CD1c-positive myeloid dendritic cell (primary cell): ENCODE measurements around the gene RAB3GAP2.
"Not testable (repeated sequence)": the region's sequence is repeated elsewhere in the genome, so short reads cannot be mapped to it uniquely, and the experiment has no call there.

Experiments used
- DNase-seq: peaks from one replicate; pipeline ENCODE4 v3.0.0-alpha.2; 2016; ENCODE audit errors: extremely low spot score

The RAB3GAP2 gene

GRCh38 chr1:220198186-220199005 is 73.9 kb downstream of the RAB3GAP2 start:
- no peak for DNase-seq

DNA sequence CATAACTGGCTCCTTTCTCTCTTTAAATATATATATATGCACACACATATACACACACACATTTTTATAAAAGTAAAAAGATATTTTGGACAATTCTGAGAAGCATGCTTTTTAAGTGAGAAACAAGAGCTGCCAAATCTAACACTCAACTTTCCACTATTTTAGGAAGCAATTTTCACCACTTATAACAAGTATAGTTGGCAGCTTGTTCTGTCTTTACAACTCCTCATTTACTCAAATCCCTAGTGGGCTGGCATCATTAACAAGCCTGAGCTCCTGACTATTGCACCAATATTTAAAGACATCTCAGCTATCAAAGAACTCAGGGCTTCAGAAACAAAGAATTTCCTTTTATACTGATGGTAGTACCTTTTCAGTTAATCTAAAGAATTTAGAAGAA is 76.6 kb downstream of the RAB3GAP2 start:
- no peak for DNase-seq

GRCh38 chr1:220189750-220190347 is 82.4 kb downstream of the RAB3GAP2 start:
- DNase-seq: peak; percentile 16

DNA sequence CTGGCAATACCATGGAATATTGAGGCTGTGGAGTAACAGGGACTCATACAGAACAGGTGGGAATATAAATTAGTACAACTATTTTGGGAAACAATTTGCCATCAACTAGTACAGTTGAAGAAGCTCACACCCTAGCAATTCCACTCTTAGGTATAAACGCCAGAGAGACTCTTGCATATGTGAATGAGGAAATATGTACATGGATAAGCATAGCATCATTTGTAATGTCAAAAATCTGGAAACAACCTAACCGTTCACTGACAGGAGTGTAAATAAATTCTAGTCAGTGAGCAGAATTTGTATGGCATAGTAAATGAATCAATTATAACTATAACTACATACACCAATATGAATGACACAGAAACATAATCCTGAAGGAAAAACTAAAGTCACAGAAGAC is 83.7 kb downstream of the RAB3GAP2 start:
- no peak for DNase-seq

DNA sequence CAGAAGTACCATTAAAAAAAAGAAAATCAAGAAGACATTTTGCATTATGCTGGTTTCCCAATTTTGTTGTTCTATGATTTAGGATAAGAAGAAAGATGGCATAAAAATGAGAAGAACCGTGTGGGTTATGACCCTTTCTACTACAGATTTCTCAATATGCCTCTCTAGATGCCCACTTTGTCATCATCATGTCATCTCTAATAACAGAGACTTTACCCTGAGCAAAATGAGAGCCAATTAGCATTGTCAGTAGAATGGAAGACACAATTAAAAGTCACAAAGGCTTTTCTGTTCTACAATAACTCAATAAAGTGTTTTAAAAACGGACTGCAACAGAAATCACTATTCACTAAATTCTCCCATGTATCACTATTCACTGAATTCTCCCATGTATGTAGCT is 85.5 kb downstream of the RAB3GAP2 start:
- no peak for DNase-seq

GRCh38 chr1:220184506-220184905 is 87.7 kb downstream of the RAB3GAP2 start:
- no peak for DNase-seq

GRCh38 chr1:220182656-220183055 is 89.6 kb downstream of the RAB3GAP2 start:
- no peak for DNase-seq

- DNase-seq: no peak
Measured at GRCh38 chr1:220182111-220182510, 90.1 kb downstream of the RAB3GAP2 start.

GRCh38 chr1:220176540-220176939 is 95.7 kb downstream of the RAB3GAP2 start:
- no peak for DNase-seq

DNA sequence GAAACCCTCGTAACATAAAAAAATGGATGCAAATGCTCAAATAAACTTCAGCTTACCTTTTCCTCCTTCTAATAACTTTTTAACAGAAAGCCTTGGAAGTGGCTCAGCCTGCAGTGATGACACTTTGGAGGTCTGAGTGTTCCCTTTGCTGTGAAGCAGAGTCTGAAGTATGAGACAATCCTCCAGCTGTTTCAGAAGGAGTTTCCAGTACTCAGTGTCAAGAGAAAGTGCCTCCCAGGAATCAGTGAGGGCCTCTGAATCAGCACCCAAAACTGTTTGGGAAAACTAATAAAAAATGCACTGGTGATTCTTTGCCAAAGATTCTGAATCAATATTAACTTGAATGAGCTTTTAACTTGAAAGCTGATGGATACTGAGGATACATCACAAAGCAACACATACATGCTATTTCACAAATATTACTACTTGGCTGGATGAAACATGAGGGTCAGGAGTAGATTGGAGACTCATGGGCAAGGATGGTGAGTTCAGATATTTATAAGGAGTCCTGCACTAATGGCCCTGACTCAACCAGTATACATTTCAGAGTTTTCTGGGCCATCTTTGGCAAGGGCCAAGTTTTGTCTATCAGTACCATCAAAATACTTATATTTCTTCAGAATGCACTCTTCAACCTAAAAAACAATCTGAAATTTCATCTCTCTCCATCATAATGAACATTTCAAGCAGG is 101.3 kb downstream of the RAB3GAP2 start:
- DNase-seq: no peak

DNA sequence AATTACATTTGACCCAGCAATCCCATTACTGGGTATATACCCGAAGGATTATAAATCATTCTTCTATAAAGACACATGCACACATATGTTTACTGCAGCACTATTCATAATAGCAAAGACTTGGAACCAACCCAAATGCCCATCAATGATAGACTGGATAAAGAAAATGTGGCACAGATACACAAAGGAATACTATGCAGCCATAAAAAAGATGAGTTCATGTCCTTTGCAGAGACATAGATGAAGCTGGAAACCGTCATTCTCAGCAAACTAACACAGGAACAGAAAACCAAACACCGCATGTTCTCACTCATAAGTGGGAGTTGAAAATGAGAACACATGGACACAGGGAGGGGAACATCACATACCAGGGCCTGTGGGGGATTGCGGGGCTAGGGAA is 102.4 kb downstream of the RAB3GAP2 start:
- DNase-seq: not testable (repeated sequence)

DNA sequence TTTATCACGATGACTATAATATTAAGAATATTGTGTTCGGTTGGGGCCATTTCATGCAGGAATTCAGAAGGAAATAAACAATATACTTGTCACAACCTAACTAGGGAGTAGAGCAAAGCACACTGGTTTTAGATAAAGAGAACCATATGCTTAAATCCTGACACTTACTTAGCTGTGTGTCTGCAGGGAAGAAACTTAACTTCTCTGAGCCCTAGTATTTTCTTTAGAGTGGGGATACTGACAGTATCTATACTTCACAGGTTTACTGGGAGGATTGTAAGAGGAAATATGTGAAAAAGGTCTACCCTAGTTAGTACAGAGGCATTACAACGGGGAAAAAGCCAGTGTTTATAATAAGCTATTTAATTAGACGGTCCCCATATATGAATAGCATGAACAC is 105.4 kb downstream of the RAB3GAP2 start:
- no peak for DNase-seq

- no peak for DNase-seq
Measured at GRCh38 chr1:220164517-220164916, 107.7 kb downstream of the RAB3GAP2 start.

GRCh38 chr1:220164116-220164515 is 108.1 kb downstream of the RAB3GAP2 start:
- DNase-seq: no peak

- no peak for DNase-seq
Measured at GRCh38 chr1:220160027-220160426, 112.2 kb downstream of the RAB3GAP2 start.

DNA sequence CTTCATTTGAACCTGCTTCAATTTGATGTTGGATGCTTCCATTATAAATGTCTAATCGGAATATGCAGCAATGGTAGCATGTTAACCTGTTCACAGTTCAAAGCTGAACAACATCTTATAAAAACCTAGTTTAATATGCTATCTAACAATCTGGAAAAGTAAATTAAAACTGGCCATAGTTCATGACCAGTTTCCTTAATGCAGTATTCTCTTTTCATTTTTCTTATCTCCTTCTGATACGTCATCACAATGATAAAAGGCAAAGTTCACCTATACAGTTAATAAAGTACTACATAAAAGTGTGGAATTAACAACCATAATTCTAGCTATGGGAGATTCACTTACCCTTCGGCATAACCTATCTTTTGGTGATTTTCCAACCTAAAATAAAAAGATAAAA is 113.2 kb downstream of the RAB3GAP2 start:
- DNase-seq: no peak

- not testable (repeated sequence) for DNase-seq
Measured at GRCh38 chr1:220158530-220158929, 113.7 kb downstream of the RAB3GAP2 start.

DNA sequence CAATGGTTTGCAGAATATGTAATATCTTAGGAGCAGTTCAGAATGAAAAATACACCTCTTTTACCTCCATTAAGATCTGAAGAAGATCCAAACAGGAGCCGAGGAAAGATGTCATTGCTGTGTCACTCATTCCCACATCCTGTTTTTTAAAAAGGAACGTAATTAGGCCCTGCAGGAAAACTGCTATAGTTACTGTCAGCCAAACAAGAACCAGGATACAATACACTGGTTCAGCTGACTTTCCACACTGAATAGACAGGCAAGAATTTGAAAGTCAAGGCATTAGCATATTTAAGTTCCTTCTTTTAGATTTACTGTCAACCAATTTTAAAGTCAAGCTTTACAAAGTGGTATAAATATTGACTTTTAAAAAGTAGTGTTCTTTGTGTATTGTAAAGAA is 114.5 kb downstream of the RAB3GAP2 start:
- DNase-seq: peak; percentile 10

- no peak for DNase-seq
Measured at GRCh38 chr1:220156620-220157146, 115.6 kb downstream of the RAB3GAP2 start.

DNA sequence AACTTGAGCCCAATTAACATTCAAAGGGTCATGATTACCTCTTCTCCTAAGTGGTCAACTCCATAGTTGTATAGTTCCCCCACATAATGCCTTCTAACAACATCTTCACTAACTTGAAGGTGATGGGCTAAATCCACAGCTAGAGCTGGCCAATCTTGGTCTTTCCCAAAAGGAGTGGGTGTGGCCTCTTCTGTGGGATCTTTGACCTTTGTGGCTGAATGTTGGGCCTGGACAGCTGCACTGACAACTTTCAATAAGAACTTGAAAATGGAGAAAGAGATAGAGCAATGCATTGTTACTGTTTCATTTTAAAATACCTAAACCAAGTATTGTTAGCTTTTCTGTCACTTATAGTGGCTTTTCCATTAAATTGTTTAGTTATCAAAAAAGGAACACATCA is 119.1 kb downstream of the RAB3GAP2 start:
- no peak for DNase-seq

DNA sequence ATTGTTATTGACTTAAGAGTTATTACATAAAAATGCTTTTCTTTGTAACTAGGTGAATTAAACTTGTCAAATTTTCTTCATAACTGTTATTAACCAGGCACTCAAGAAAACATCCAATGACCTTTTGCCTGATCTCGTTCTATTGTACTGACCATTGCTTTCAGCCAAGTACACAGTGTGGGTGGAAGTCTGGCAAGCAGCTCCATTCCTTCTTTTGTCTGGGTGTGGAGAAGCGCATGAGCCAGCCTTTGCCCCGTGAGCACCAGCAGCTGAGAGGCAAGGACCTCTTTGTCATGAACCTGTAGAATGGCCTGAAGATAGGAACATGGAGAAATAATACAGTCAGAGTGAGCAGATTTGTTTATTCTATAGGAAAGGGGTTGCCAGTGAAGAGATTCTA is 120.8 kb downstream of the RAB3GAP2 start:
- DNase-seq: no peak

DNA sequence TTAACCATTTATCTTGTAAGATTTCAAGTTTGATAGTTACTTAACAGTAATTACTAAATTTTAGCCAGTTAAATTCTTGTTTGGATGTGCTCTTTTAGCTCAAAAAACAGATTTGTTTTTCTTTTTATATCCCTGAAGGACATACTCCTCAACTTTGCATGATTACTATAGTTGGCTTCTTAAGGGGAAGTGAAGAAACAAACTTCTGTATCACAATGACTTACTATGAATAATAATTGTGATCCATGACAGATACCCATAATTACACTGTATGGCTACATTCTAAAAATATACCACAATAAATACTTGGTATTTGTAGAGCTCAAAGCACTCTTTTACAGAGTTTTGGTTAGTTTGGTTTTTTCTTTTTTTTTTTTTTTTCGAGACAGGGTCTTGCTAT is 122.5 kb downstream of the RAB3GAP2 start:
- no peak for DNase-seq

DNA sequence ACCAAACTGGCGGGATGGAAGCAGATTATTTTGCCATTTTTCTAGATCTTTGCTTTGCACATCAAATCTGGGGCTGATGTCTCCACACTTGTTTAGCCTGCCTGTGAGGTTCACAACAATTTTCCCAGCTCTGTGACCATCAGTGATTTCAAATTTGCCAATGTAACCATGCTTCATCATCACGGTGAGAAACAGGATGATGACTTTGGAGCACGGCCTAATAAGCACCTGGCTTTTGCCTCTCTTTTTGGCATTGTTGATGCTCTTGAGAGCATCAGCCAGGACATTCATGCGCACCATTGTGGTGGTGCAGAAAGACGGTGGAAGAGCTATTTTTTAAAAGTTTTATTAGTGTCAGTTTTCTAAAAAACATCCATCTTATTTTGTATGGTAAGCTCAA is 128.2 kb downstream of the RAB3GAP2 start:
- DNase-seq: no peak
